WTC11 (cell line): Measurements from ENCODE around the gene MIA2.

ENCODE experiments used
- FOXP1 ChIP-seq: sonication (generic); formaldehyde crosslinking; IDR thresholded peaks from 2 replicates; pipeline ENCODE4 v1.8.0; 2022; ENCODE audit warnings: missing genetic modification reagents, mild to moderate bottlenecking, moderate library complexity, borderline replicate concordance
- ZNF121 ChIP-seq: sonication (generic); formaldehyde crosslinking; IDR thresholded peaks from 2 replicates; pipeline ENCODE4 v1.8.0; 2023; ENCODE audit warnings: missing genetic modification reagents
- TF ChIP-seq, protein P1 (sequence below): fragments of 200-600 bp; IDR thresholded peaks from 2 replicates; pipeline ENCODE4 v1.8.0; 2022; ENCODE audit warnings: antibody characterized with exemption

DNA sequence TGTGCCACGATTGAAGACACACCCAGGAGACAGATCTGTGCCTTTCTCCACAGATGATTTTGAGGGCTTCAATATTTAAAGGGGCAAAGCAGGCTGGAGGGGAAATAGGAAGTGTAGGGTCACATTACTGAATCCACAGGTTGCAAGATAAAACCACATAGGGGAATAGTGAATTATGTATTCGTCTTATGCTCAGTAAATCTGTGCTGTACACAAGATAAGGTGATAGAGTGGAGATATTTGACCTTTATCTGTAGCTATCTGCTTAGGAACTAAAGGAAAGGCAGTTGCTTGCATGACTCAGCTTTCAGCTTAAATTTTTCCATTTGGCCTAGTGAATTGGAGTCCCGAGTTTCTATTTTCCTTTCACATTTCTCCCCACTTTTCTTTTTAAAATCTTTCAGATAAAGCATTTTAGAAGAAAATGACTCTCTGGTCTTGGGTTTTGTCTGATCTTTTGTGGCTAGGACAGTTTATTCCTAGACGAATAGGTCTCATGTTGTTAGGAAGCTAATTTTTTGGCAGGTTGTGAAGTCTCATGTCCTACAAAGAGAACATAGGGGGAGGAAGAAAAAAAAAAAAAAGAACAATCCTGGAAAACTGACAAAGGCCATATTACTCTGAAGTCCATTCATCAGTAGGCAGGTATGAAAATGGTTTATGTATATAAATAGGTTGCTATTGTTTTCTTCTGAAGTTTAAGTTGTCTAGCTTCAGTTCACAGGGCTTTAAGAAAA is 143.1 kb downstream of the MIA2 start:
- TF ChIP-seq, protein P1, sequence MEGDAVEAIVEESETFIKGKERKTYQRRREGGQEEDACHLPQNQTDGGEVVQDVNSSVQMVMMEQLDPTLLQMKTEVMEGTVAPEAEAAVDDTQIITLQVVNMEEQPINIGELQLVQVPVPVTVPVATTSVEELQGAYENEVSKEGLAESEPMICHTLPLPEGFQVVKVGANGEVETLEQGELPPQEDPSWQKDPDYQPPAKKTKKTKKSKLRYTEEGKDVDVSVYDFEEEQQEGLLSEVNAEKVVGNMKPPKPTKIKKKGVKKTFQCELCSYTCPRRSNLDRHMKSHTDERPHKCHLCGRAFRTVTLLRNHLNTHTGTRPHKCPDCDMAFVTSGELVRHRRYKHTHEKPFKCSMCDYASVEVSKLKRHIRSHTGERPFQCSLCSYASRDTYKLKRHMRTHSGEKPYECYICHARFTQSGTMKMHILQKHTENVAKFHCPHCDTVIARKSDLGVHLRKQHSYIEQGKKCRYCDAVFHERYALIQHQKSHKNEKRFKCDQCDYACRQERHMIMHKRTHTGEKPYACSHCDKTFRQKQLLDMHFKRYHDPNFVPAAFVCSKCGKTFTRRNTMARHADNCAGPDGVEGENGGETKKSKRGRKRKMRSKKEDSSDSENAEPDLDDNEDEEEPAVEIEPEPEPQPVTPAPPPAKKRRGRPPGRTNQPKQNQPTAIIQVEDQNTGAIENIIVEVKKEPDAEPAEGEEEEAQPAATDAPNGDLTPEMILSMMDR, result no peak
- no peak for TF ChIP-seq FOXP1 (CRISPR knock-in tag)
- TF ChIP-seq ZNF121 (CRISPR knock-in tag), result no peak
